KMS-11 (cell line): Measurements from ENCODE around the gene HERC6.

Source experiments
- H2AFZ ChIP-seq: fragments of 200-600 bp; sonication (generic); 2 replicates; pipeline ENCODE4 v1.6.1; 2016; ENCODE audit warnings: antibody characterized with exemption, mixed run types, low read depth
- H3K27ac ChIP-seq: fragments of 200-600 bp; sonication (generic); 2 replicates; pipeline ENCODE4 v1.6.1; 2016; ENCODE audit warnings: mild to moderate bottlenecking, mixed run types
- H3K27me3 ChIP-seq: fragments of 200-600 bp; sonication (generic); 2 replicates; pipeline ENCODE4 v1.6.1; 2017; ENCODE audit warnings: mild to moderate bottlenecking, low read depth, mixed run types, moderate library complexity; ENCODE audit not compliant: insufficient read depth
- H3K36me3 ChIP-seq: fragments of 200-600 bp; sonication (generic); 2 replicates; pipeline ENCODE4 v1.6.1; 2017; ENCODE audit warnings: mild to moderate bottlenecking, mixed run types; ENCODE audit not compliant: insufficient read depth
- H3K4me1 ChIP-seq: fragments of 200-600 bp; sonication (generic); 2 replicates; pipeline ENCODE4 v1.6.1; 2016; ENCODE audit warnings: mild to moderate bottlenecking, low read depth, mixed run types; ENCODE audit not compliant: poor library complexity, severe bottlenecking
- H3K4me2 ChIP-seq: fragments of 200-600 bp; sonication (generic); 2 replicates; pipeline ENCODE4 v1.7.0; 2016; ENCODE audit warnings: mild to moderate bottlenecking, mixed run types
- H3K4me3 ChIP-seq: fragments of 200-600 bp; sonication (generic); IDR thresholded peaks from 2 replicates; pipeline ENCODE4 v1.6.1; 2017; ENCODE audit warnings: low read depth, low read length, mixed read lengths; ENCODE audit not compliant: insufficient read depth
- H3K79me2 ChIP-seq: fragments of 200-600 bp; sonication (generic); 2 replicates; pipeline ENCODE4 v1.6.1; 2016; ENCODE audit warnings: low read depth, mixed run types; ENCODE audit not compliant: insufficient read depth
- H3K9ac ChIP-seq: fragments of 200-600 bp; sonication (generic); 2 replicates; pipeline ENCODE4 v1.6.1; 2016; ENCODE audit warnings: mild to moderate bottlenecking, mixed run types
- H4K20me1 ChIP-seq: fragments of 200-600 bp; sonication (generic); 2 replicates; pipeline ENCODE4 v1.6.1; 2016; ENCODE audit warnings: mild to moderate bottlenecking, mixed run types; ENCODE audit not compliant: insufficient read depth
- CTCF ChIP-seq: fragments of 200-600 bp; sonication (generic); conservative IDR thresholded peaks from 2 replicates; pipeline ENCODE4 v1.6.1; 2017; ENCODE audit warnings: low read depth, mild to moderate bottlenecking, antibody characterized with exemption, low read length, moderate library complexity, mixed read lengths

HERC6 gene

GRCh38 chr4:88398381-88398780, 19.7 kb downstream of the HERC6 start:
- Histone ChIP-seq H3K9ac (no peak overlapping the region), H3K4me3 (no peak overlapping the region), H4K20me1 (no peaks in the 10 kb centered on the region), H3K27me3 (no peaks in the 10 kb centered on the region), H3K79me2 (no peaks in the 10 kb centered on the region), H3K4me2 (no peak overlapping the region), H2AFZ (no peak overlapping the region), H3K36me3 (no peaks in the 10 kb centered on the region), H3K4me1 (no peaks in the 10 kb centered on the region), H3K27ac (no peak overlapping the region)
- TF ChIP-seq CTCF, result no peak

GRCh38 chr4:88409206-88409605, 30.6 kb downstream of the HERC6 start:
- no peak overlapping the region for H3K4me3 ChIP-seq
- no peaks in the 10 kb centered on the region for H4K20me1 ChIP-seq
- no peaks in the 10 kb centered on the region for H3K27me3 ChIP-seq
- H2AFZ ChIP-seq, result no peak overlapping the region
- no peaks in the 10 kb centered on the region for H3K4me1 ChIP-seq
- H3K36me3 ChIP-seq, result no peaks in the 10 kb centered on the region
- no peak overlapping the region for H3K9ac ChIP-seq
- no peaks in the 10 kb centered on the region for H3K79me2 ChIP-seq
- no peak overlapping the region for H3K27ac ChIP-seq
- no peak for TF ChIP-seq CTCF
- no peak overlapping the region for H3K4me2 ChIP-seq

GRCh38 chr4:88409789-88410188, 31.1 kb downstream of the HERC6 start:
- no peaks in the 10 kb centered on the region for H3K79me2 ChIP-seq
- H3K4me1 ChIP-seq, result no peaks in the 10 kb centered on the region
- H3K27ac ChIP-seq, result no peak overlapping the region
- no peak for TF ChIP-seq CTCF
- H3K4me3 ChIP-seq, result no peak overlapping the region
- H3K27me3 ChIP-seq, result no peaks in the 10 kb centered on the region
- no peaks in the 10 kb centered on the region for H4K20me1 ChIP-seq
- H3K36me3 ChIP-seq, result no peaks in the 10 kb centered on the region
- no peak overlapping the region for H3K9ac ChIP-seq
- H3K4me2 ChIP-seq, result no peak overlapping the region
- no peak overlapping the region for H2AFZ ChIP-seq

GRCh38 chr4:88411491-88412096, 32.9 kb downstream of the HERC6 start:
- Histone ChIP-seq H3K4me3 (no peak overlapping the region), H3K79me2 (no peaks in the 10 kb centered on the region), H3K27ac (no peak overlapping the region), H2AFZ (no peak overlapping the region), H3K4me2 (no peak overlapping the region), H4K20me1 (no peaks in the 10 kb centered on the region), H3K36me3 (no peaks in the 10 kb centered on the region), H3K4me1 (no peaks in the 10 kb centered on the region), H3K9ac (no peak overlapping the region), H3K27me3 (no peaks in the 10 kb centered on the region)
- TF ChIP-seq CTCF, result no peak

GRCh38 chr4:88413801-88414200, 35.1 kb downstream of the HERC6 start:
- Histone ChIP-seq H3K4me1 (peaks cover 7% of the 10 kb centered on the region), H3K4me2 (no peak overlapping the region), H3K36me3 (no peaks in the 10 kb centered on the region), H3K79me2 (no peaks in the 10 kb centered on the region), H3K4me3 (no peak overlapping the region), H3K27me3 (no peaks in the 10 kb centered on the region), H2AFZ (no peak overlapping the region), H3K27ac (no peak overlapping the region), H3K9ac (no peak overlapping the region), H4K20me1 (no peaks in the 10 kb centered on the region)
- TF ChIP-seq CTCF, result no peak
